Measurements from ENCODE around the gene TMA7B.

TMA7B gene

GRCh38 chr22:39955675-39956074 lies 4.5 kb upstream of the TMA7B start:
- DNase-seq: no peak

- DNase-seq: no peak
These were observed 3.1 kb upstream of the TMA7B start for GRCh38 chr22:39956932-39957664.

- DNase-seq: no peak
These were observed 2.0 kb upstream of the TMA7B start for GRCh38 chr22:39958009-39958711.

- DNase-seq: no peak
These were observed 1.1 kb upstream of the TMA7B start for GRCh38 chr22:39958949-39959639.

GRCh38 chr22:39960791-39961746 lies 872 bp downstream of the TMA7B start:
- DNase-seq: peak; percentile 82

GRCh38 chr22:39962071-39962470 lies 1.9 kb downstream of the TMA7B start:
- DNase-seq: no peak

GRCh38 chr22:39965748-39966147 lies 5.6 kb downstream of the TMA7B start:
- DNase-seq: no peak

- DNase-seq: no peak
These were observed 6.3 kb downstream of the TMA7B start for GRCh38 chr22:39966470-39966869.

- no peak for DNase-seq
These were observed 7.1 kb downstream of the TMA7B start for GRCh38 chr22:39967103-39967829.

- no peak for DNase-seq
These were observed 8.1 kb downstream of the TMA7B start for GRCh38 chr22:39967996-39968972.

- DNase-seq: no peak
These were observed 10.5 kb downstream of the TMA7B start for GRCh38 chr22:39970742-39971141.

- no peak for DNase-seq
These were observed 12.4 kb downstream of the TMA7B start for GRCh38 chr22:39972641-39973040.

- DNase-seq: no peak
These were observed 13.5 kb downstream of the TMA7B start for GRCh38 chr22:39973656-39974055.

GRCh38 chr22:39974065-39974464 lies 13.9 kb downstream of the TMA7B start:
- no peak for DNase-seq

- DNase-seq: no peak
These were observed 18.9 kb downstream of the TMA7B start for GRCh38 chr22:39979048-39979447.

GRCh38 chr22:39979458-39979857 lies 19.3 kb downstream of the TMA7B start:
- no peak for DNase-seq

GRCh38 chr22:39980596-39980995 lies 20.4 kb downstream of the TMA7B start:
- DNase-seq: no peak

GRCh38 chr22:39983346-39983745 lies 23.1 kb downstream of the TMA7B start:
- DNase-seq: no peak

- DNase-seq: no peak
These were observed 23.8 kb downstream of the TMA7B start for GRCh38 chr22:39984006-39984405.

- no peak for DNase-seq
These were observed 24.5 kb downstream of the TMA7B start for GRCh38 chr22:39984746-39985145.
